IMR-90 (cell line): Measurements from ENCODE around the gene CPSF4. TPM values are rescaled to one million over a fixed set of nuclear protein-coding genes. Genes with fewer than 3 reads are reported as not detected.

ENCODE experiments used
- ATAC-seq: fragments of 200-7000 bp; cut with Tn5 transposase; 2 replicates; pipeline ENCODE4 v1.9.1; 2020; ENCODE audit warnings: low read depth, mild to moderate bottlenecking, moderate library complexity
- BruUV-seq: library from RNA; stranded (reverse); fragments of 400-500 nt; replicated peaks from 2 replicates; lab custom pipeline; 2021; lab: Mats Ljungman, UMichigan
- CTCF ChIA-PET: fragments of 300-600 bp; formaldehyde crosslinking; extraction: SDS; loops from one replicate; lab custom pipeline; 2021; ENCODE audit warnings: antibody characterized with exemption; lab: Yijun Ruan, JAX
- POLR2A ChIA-PET: fragments of 300-600 bp; sonication (Branson Sonifier 250); formaldehyde crosslinking; loops from one replicate; lab custom pipeline; 2022; ENCODE audit warnings: antibody characterized with exemption; ENCODE audit not compliant: unreplicated experiment; lab: Charles Lee
- DNase-seq: peaks from one replicate; pipeline ENCODE4 v3.0.0; 2013
- H2AFZ ChIP-seq: replicated peaks from 2 replicates; pipeline ENCODE3; 2013; ENCODE audit warnings: low read length, mild to moderate bottlenecking; ENCODE audit not compliant: poor library complexity
- H2AK5ac ChIP-seq: 2 replicates; pipeline ENCODE4 v1.6.1; 2013; ENCODE audit warnings: low read depth, low read length, inconsistent platforms
- H2AK9ac ChIP-seq: replicated peaks from 2 replicates; pipeline ENCODE3; 2013; ENCODE audit warnings: mild to moderate bottlenecking, low read depth, low read length, moderate library complexity; ENCODE audit not compliant: poor library complexity
- H2BK120ac ChIP-seq: 2 replicates; pipeline ENCODE4 v1.6.1; 2013; ENCODE audit warnings: low read depth, low read length, inconsistent platforms
- H2BK15ac ChIP-seq: 3 replicates; pipeline ENCODE4 v1.6.1; 2013; ENCODE audit warnings: low read depth, low read length, inconsistent platforms
- H2BK20ac ChIP-seq: 2 replicates; pipeline ENCODE4 v1.6.1; 2013; ENCODE audit warnings: low read depth, mild to moderate bottlenecking, inconsistent platforms, low read length, moderate library complexity
- H2BK5ac ChIP-seq: 2 replicates; pipeline ENCODE4 v1.6.1; 2013; ENCODE audit warnings: mild to moderate bottlenecking, low read depth, low read length, inconsistent platforms; ENCODE audit not compliant: poor library complexity, severe bottlenecking
- H3K14ac ChIP-seq: replicated peaks from 2 replicates; pipeline ENCODE4 v1.6.1; 2013; ENCODE audit warnings: low read depth, low read length, inconsistent platforms
- H3K18ac ChIP-seq: 2 replicates; pipeline ENCODE4 v1.6.1; 2013; ENCODE audit warnings: low read depth, low read length, control low read depth
- H3K23ac ChIP-seq: 2 replicates; pipeline ENCODE4 v1.6.1; 2013; ENCODE audit warnings: low read depth, low read length, inconsistent platforms
- H3K27ac ChIP-seq: 2 replicates; pipeline ENCODE4 v1.5.1; 2013; ENCODE audit warnings: mild to moderate bottlenecking, control low read depth, low read length; ENCODE audit not compliant: insufficient read depth
- H3K27me3 ChIP-seq: 2 replicates; pipeline ENCODE4 v1.6.1; 2013; ENCODE audit warnings: low read length; ENCODE audit not compliant: control insufficient read depth, insufficient read depth
- H3K36me3 ChIP-seq: 2 replicates; pipeline ENCODE4 v1.6.1; 2013; ENCODE audit warnings: low read length, mixed read lengths; ENCODE audit not compliant: control insufficient read depth, insufficient read depth
- H3K4ac ChIP-seq: 2 replicates; pipeline ENCODE4 v1.6.1; 2013; ENCODE audit warnings: low read depth, low read length, inconsistent platforms
- H3K4me1 ChIP-seq: 2 replicates; pipeline ENCODE4 v1.6.1; 2013; ENCODE audit warnings: low read length, mixed read lengths; ENCODE audit not compliant: control insufficient read depth, insufficient read depth
- H3K4me2 ChIP-seq: 2 replicates; pipeline ENCODE4 v1.6.1; 2013; ENCODE audit warnings: low read depth, mild to moderate bottlenecking, control low read depth, low read length, moderate library complexity
- H3K4me3 ChIP-seq: 2 replicates; pipeline ENCODE4 v1.5.1; 2013; ENCODE audit warnings: low read depth, mild to moderate bottlenecking, control low read depth, low read length, moderate library complexity; ENCODE audit not compliant: insufficient read depth
- H3K56ac ChIP-seq: 2 replicates; pipeline ENCODE4 v1.6.1; 2013; ENCODE audit warnings: low read length, inconsistent platforms; ENCODE audit not compliant: insufficient read depth; ENCODE audit errors: extremely low read depth
- H3K79me1 ChIP-seq, 2 experiments: 2 replicates each; pipeline ENCODE4 v1.6.1; 2013; ENCODE audit warnings: low read length in 2 of 2, inconsistent platforms in 1 of 2, low read depth in 1 of 2
- H3K9ac ChIP-seq: 2 replicates; pipeline ENCODE4 v1.6.1; 2013; ENCODE audit warnings: low read depth, low read length, control low read depth
- H3K9me1 ChIP-seq: 2 replicates; pipeline ENCODE4 v1.6.1; 2013; ENCODE audit warnings: low read length, inconsistent platforms; ENCODE audit not compliant: insufficient read depth
- H3K9me3 ChIP-seq: 2 replicates; pipeline ENCODE4 v1.6.1; 2013; ENCODE audit warnings: low read length; ENCODE audit not compliant: control insufficient read depth, insufficient read depth
- H4K20me1 ChIP-seq: 2 replicates; pipeline ENCODE4 v1.6.1; 2013; ENCODE audit warnings: low read length, inconsistent platforms; ENCODE audit not compliant: insufficient read depth
- H4K5ac ChIP-seq: 2 replicates; pipeline ENCODE4 v1.6.1; 2013; ENCODE audit warnings: mild to moderate bottlenecking, low read depth, low read length, control low read depth
- H4K8ac ChIP-seq, 2 experiments: 2 replicates each; pipeline ENCODE4 v1.6.1; 2013; ENCODE audit warnings: low read depth in 2 of 2, low read length in 2 of 2, control low read depth in 1 of 2, inconsistent platforms in 1 of 2
- H4K91ac ChIP-seq: 2 replicates; pipeline ENCODE4 v1.6.1; 2013; ENCODE audit warnings: low read depth, low read length, inconsistent platforms; ENCODE audit not compliant: insufficient read depth
- BHLHE40 ChIP-seq: fragments of 150-350 bp; IDR thresholded peaks from 2 replicates; pipeline ENCODE4 v1.6.1; 2016; ENCODE audit warnings: mild to moderate bottlenecking, low read depth, low read length
- CEBPB ChIP-seq: IDR thresholded peaks from 2 replicates; pipeline ENCODE4 v1.6.1; 2012; ENCODE audit warnings: low read depth, low read length, improper control_type of control experiment
- CTCF ChIP-seq: conservative IDR thresholded peaks from 2 replicates; pipeline ENCODE4 v1.5.1; 2012; ENCODE audit warnings: mild to moderate bottlenecking, low read depth, low read length, improper control_type of control experiment
- FOS ChIP-seq: fragments of 150-350 bp; IDR thresholded peaks from 2 replicates; pipeline ENCODE4 v1.6.1; 2016; ENCODE audit warnings: low read depth, low read length
- MAFK ChIP-seq: IDR thresholded peaks from 2 replicates; pipeline ENCODE4 v1.6.1; 2012; ENCODE audit warnings: low read depth, low read length, improper control_type of control experiment
- MAZ ChIP-seq: IDR thresholded peaks from 2 replicates; pipeline ENCODE4 v1.6.1; 2012; ENCODE audit warnings: low read depth, mild to moderate bottlenecking, low read length, improper control_type of control experiment, moderate library complexity, borderline replicate concordance
- MXI1 ChIP-seq: IDR thresholded peaks from 2 replicates; pipeline ENCODE4 v1.6.1; 2012; ENCODE audit warnings: low read depth, mild to moderate bottlenecking, low read length, moderate library complexity, borderline replicate concordance
- NFE2L2 ChIP-seq: fragments of 150-350 bp; IDR thresholded peaks from 2 replicates; pipeline ENCODE4 v1.6.1; 2016; ENCODE audit warnings: low read depth, mild to moderate bottlenecking, low read length
- POLR2A ChIP-seq: IDR thresholded peaks from 2 replicates; pipeline ENCODE4 v1.6.1; 2012; ENCODE audit warnings: mild to moderate bottlenecking, low read depth, low read length
- RAD21 ChIP-seq: IDR thresholded peaks from 2 replicates; pipeline ENCODE4 v1.6.1; 2012; ENCODE audit warnings: low read length, improper control_type of control experiment
- RCOR1 ChIP-seq: IDR thresholded peaks from 2 replicates; pipeline ENCODE4 v1.6.1; 2012; ENCODE audit warnings: mild to moderate bottlenecking, low read length, improper control_type of control experiment; ENCODE audit not compliant: insufficient replicate concordance
- RFX5 ChIP-seq: IDR thresholded peaks from 2 replicates; pipeline ENCODE4 v1.8.0; 2012; ENCODE audit warnings: low read depth, mild to moderate bottlenecking, low read length, moderate library complexity
- SMC3 ChIP-seq: fragments of 150-350 bp; IDR thresholded peaks from 2 replicates; pipeline ENCODE4 v1.6.1; 2016; ENCODE audit warnings: low read depth, mild to moderate bottlenecking, antibody characterized with exemption, low read length, moderate library complexity
- USF2 ChIP-seq: fragments of 150-350 bp; IDR thresholded peaks from 2 replicates; pipeline ENCODE4 v1.6.1; 2017; ENCODE audit warnings: mild to moderate bottlenecking, antibody characterized with exemption, low read length, low read depth
- WGBS, 2 experiments: methylation state at CpG; one replicate each; pipeline versions ENCODE4 v1.1.5 to v1.1.7; 2013; ENCODE audit warnings: missing lambda C conversion rate in 2 of 2; ENCODE audit not compliant: insufficient read length in 1 of 2; ENCODE audit errors: extremely low coverage in 2 of 2; 5-methylcytosine and 5-hydroxymethylcytosine counted together
- dilution Hi-C: fragments of 300-500 bp; cut with HindIII; formaldehyde crosslinking; loops from one replicate; pipeline ENCODE4 v1.14.3; 2018; ENCODE audit warnings: low sequenced_read_pairs; ENCODE audit not compliant: unreplicated experiment
- in situ Hi-C: fragments of 300-500 bp; cut with MboI; formaldehyde crosslinking; loops from 3 replicates; pipeline ENCODE4 v1.14.3; 2019; ENCODE audit warnings: low sequenced_read_pairs, inconsistent platforms, mixed read lengths
- intact Hi-C: fragments of 100-400 bp; cut with micrococcal nuclease; formaldehyde crosslinking; loops from 2 replicates; pipeline ENCODE4 v1.10.0; 2022
- polyA plus RNA-seq, 3 experiments: library from polyadenylated mRNA; depleted of rRNA; stranded (reverse); fragments of >200 nt; gene quantifications; 2 replicates each; pipeline ENCODE4 v1.2.3, GENCODE V29; 2012; ENCODE audit warnings: low replicate concordance in 1 of 3
- total RNA-seq: library from RNA; depleted of rRNA; stranded (reverse); fragments of >200 nt; gene quantifications from 2 replicates; pipeline ENCODE4 v1.2.3, GENCODE V29; 2012

CPSF4 gene
- total and polyA plus RNA-seq, 2 of the 4 experiments (the other 2 are of a cell fraction), result 23.8 to 44.9 TPM

GRCh38 chr7:99457050-99457649 is 18.4 kb downstream of the CPSF4 start:
- no peak for ATAC-seq
- H3K9me1 ChIP-seq, result peaks cover 3% of the 10 kb centered on the region; the same call in 1 of the 2 replicates
- H2BK15ac ChIP-seq, result no peak overlapping the region
- TF ChIP-seq FOS (no peak), POLR2A (no peak), USF2 (no peak), RFX5 (no peak), RCOR1 (no peak), CTCF (no peak), MAFK (no peak), CEBPB (no peak), NFE2L2 (no peak), MXI1 (no peak), SMC3 (no peak), BHLHE40 (no peak), RAD21 (no peak), MAZ (no peak)
- peaks cover 75% of the 10 kb centered on the region for H3K36me3 ChIP-seq
- no peak overlapping the region for H3K56ac ChIP-seq
- ChIA-PET CTCF (interaction anchor here (0.5 kb wide), 1 partner anchor 88 kb away, joined by 6 read pairs; no protein-coding TSS in a partner anchor), POLR2A (no interaction called here)
- no peak overlapping the region for H2BK120ac ChIP-seq
- no peak overlapping the region for H4K8ac ChIP-seq
- in situ Hi-C loops (no loop called here), dilution Hi-C loops (no loop called here), intact Hi-C loops (no loop called here)
- H2AK5ac ChIP-seq, result no peak overlapping the region
- H3K27ac ChIP-seq, result no peak overlapping the region
- no peaks in the 10 kb centered on the region for H3K9me3 ChIP-seq
- H4K5ac ChIP-seq, result no peak overlapping the region
- no peak overlapping the region for H3K4me3 ChIP-seq
- H2BK20ac ChIP-seq, result no peak overlapping the region
- no peak overlapping the region for H3K14ac ChIP-seq
- BruUV-seq, result no TSS peak
- H3K18ac ChIP-seq, result no peak overlapping the region
- no peak overlapping the region for H3K4me2 ChIP-seq
- no peak overlapping the region for H3K4ac ChIP-seq
- no peaks in the 10 kb centered on the region for H3K4me1 ChIP-seq
- H4K91ac ChIP-seq, result no peak overlapping the region
- no peak overlapping the region for H2BK5ac ChIP-seq
- H3K79me1 ChIP-seq, result peaks cover 19 to 78% of the 10 kb centered on the region in 2 experiments
- H3K23ac ChIP-seq, result no peak overlapping the region
- WGBS, 2 experiments, result 60% methylated on average over 2 of the region's 6 CpGs; no CpG with 5 or more reads in 1 of the 2 experiments
- H3K9ac ChIP-seq, result no peak overlapping the region
- no peaks in the 10 kb centered on the region for H3K27me3 ChIP-seq
- H4K20me1 ChIP-seq, result peaks cover 66% of the 10 kb centered on the region
- no peak overlapping the region for H2AK9ac ChIP-seq
- H2AFZ ChIP-seq, result no peak overlapping the region
- no peak for DNase-seq
